Neural cell (in vitro differentiated cells): Measurements from ENCODE around the gene SEC63.

ENCODE experiments used
- EP300 ChIP-seq: fragments of 450-650 bp; conservative IDR thresholded peaks from 2 replicates; pipeline ENCODE4 v1.6.1; 2014; ENCODE audit warnings: antibody characterized with exemption, mild to moderate bottlenecking, moderate library complexity; ENCODE audit not compliant: poor library complexity, severe bottlenecking
- EZH2 ChIP-seq: fragments of 200-600, 300-800 bp; shearing (Covaris generic), sonication (generic); IDR thresholded peaks from 2 replicates; pipeline ENCODE4 v1.6.1; 2014; ENCODE audit warnings: antibody characterized with exemption, low read length, borderline replicate concordance, mild to moderate bottlenecking; ENCODE audit not compliant: insufficient read depth, poor library complexity, severe bottlenecking
- MXI1 ChIP-seq: fragments of 450-650 bp; conservative IDR thresholded peaks from 2 replicates; pipeline ENCODE4 v1.6.1; 2014; ENCODE audit warnings: antibody characterized with exemption, mild to moderate bottlenecking; ENCODE audit not compliant: poor library complexity, severe bottlenecking
- POLR2AphosphoS5 ChIP-seq: IDR thresholded peaks from 2 replicates; pipeline ENCODE4 v1.6.1; 2012
- RAD21 ChIP-seq: fragments of 450-650 bp; conservative IDR thresholded peaks from 2 replicates; pipeline ENCODE4 v1.6.1; 2014; ENCODE audit warnings: antibody characterized with exemption, mild to moderate bottlenecking, moderate library complexity
- SMC3 ChIP-seq: fragments of 450-650 bp; conservative IDR thresholded peaks from 2 replicates; pipeline ENCODE4 v1.6.1; 2014; ENCODE audit warnings: antibody characterized with exemption, mild to moderate bottlenecking, moderate library complexity; ENCODE audit not compliant: poor library complexity
- TAF1 ChIP-seq: IDR thresholded peaks from 2 replicates; pipeline ENCODE4 v1.6.1; 2012; ENCODE audit warnings: low read depth
- TF ChIP-seq, protein P1 (sequence below): fragments of 450-650 bp; IDR thresholded peaks from 2 replicates; pipeline ENCODE4 v1.5.1; 2014; ENCODE audit warnings: antibody characterized with exemption, mild to moderate bottlenecking, moderate library complexity; ENCODE audit not compliant: poor library complexity, severe bottlenecking
- TF ChIP-seq, protein P2 (sequence below): IDR thresholded peaks from 2 replicates; pipeline ENCODE4 v1.6.1; 2012; ENCODE audit warnings: borderline replicate concordance

DNA sequence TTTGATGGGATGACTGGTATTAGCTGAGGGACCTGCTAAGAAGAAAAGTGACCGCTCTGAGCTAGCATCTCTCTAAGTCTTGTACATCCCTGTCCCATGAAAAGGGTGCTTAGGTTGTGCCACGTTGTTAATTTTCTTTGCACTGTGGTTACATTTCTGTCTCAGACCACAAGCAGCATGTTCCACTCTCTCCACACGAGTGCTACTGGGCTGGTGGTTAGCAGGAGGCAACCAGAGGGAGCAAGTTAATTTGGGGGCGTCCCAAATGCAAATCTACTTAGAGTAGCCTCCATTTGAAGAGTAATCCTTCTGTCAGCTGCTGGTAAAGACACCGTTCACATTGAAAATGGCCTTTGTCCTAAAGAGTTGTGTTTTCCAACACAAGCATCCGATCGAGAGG is 130.5 kb downstream of the SEC63 start:
- TF ChIP-seq EZH2 = no peak
- TF ChIP-seq, protein P1, sequence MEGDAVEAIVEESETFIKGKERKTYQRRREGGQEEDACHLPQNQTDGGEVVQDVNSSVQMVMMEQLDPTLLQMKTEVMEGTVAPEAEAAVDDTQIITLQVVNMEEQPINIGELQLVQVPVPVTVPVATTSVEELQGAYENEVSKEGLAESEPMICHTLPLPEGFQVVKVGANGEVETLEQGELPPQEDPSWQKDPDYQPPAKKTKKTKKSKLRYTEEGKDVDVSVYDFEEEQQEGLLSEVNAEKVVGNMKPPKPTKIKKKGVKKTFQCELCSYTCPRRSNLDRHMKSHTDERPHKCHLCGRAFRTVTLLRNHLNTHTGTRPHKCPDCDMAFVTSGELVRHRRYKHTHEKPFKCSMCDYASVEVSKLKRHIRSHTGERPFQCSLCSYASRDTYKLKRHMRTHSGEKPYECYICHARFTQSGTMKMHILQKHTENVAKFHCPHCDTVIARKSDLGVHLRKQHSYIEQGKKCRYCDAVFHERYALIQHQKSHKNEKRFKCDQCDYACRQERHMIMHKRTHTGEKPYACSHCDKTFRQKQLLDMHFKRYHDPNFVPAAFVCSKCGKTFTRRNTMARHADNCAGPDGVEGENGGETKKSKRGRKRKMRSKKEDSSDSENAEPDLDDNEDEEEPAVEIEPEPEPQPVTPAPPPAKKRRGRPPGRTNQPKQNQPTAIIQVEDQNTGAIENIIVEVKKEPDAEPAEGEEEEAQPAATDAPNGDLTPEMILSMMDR = no peak
- no peak for TF ChIP-seq POLR2AphosphoS5
- no peak for TF ChIP-seq SMC3
- TF ChIP-seq RAD21 = no peak
- no peak for TF ChIP-seq EP300
- TF ChIP-seq, protein P2, sequence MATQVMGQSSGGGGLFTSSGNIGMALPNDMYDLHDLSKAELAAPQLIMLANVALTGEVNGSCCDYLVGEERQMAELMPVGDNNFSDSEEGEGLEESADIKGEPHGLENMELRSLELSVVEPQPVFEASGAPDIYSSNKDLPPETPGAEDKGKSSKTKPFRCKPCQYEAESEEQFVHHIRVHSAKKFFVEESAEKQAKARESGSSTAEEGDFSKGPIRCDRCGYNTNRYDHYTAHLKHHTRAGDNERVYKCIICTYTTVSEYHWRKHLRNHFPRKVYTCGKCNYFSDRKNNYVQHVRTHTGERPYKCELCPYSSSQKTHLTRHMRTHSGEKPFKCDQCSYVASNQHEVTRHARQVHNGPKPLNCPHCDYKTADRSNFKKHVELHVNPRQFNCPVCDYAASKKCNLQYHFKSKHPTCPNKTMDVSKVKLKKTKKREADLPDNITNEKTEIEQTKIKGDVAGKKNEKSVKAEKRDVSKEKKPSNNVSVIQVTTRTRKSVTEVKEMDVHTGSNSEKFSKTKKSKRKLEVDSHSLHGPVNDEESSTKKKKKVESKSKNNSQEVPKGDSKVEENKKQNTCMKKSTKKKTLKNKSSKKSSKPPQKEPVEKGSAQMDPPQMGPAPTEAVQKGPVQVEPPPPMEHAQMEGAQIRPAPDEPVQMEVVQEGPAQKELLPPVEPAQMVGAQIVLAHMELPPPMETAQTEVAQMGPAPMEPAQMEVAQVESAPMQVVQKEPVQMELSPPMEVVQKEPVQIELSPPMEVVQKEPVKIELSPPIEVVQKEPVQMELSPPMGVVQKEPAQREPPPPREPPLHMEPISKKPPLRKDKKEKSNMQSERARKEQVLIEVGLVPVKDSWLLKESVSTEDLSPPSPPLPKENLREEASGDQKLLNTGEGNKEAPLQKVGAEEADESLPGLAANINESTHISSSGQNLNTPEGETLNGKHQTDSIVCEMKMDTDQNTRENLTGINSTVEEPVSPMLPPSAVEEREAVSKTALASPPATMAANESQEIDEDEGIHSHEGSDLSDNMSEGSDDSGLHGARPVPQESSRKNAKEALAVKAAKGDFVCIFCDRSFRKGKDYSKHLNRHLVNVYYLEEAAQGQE = no peak
- no peak for TF ChIP-seq TAF1
- no peak for TF ChIP-seq MXI1
